HG03354 (cell line): ENCODE measurements around the gene PCLO.
"Not testable (repeated sequence)": the region's sequence is repeated elsewhere in the genome, so short reads cannot be mapped to it uniquely, and the experiment has no call there.

Source experiments
- ATAC-seq: cut with Tn5 transposase; IDR thresholded peaks from one replicate; pipeline ENCODE4 v1.9.1; 2021; ENCODE audit warnings: mild to moderate bottlenecking; ENCODE audit not compliant: unreplicated experiment, poor library complexity, severe bottlenecking

Gene PCLO

DNA sequence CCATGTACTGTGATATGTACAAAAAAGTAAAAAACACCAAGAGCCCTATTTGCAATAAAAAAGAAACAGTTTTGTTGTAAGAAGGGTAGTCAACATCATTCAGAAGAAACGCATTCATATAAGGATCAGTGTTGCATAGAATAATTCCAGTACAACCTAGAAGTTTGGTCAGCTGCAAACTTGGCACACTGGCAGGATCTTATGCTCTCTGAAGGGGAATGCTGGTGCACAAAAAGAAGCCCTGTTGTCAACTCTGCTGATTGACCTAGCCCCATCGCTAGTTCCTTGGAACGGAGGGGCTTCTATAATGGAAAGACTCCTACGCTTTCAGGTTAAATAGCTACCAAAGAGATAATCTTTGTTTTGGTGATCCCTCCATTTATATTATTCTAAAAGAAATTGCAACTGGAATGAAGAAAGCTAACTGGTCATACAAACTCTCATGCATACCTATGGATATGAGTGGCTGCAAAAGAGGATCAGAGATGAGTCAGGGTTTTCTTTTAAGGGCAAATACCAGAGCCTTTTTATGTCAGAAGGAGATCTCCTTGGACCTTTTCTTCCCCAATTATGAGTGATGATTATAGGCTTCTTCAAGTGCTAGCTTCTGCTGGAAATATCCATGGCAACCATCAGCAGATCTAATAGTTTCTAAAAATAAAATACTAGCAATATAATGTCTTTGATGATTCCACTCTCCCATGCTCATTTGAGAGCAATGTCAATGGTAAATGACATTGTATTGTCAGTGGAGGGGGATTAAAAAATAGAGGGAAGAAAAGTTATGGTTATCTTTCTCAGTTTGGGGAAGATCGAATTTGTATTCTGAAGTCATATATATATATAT is 406.8 kb downstream of the PCLO start:
- no peak for ATAC-seq

DNA sequence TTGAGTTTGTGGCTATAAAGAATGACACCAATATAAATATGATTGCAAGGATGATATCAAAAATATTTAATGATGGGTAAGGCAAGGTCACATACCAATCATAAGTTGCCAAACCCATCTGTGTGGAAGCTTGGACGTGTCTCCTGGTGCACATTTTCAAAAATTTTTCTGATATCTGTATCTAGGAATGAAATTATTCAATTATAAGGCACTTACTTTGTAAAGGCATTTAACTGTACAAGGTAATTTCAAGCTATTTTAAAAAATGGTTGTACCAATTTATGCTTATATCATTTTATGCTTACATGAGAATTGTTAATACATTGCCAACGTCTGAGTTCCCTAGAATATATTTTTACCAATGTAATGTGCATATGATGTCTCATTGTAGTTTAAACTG is 412.7 kb downstream of the PCLO start:
- no peak for ATAC-seq

DNA sequence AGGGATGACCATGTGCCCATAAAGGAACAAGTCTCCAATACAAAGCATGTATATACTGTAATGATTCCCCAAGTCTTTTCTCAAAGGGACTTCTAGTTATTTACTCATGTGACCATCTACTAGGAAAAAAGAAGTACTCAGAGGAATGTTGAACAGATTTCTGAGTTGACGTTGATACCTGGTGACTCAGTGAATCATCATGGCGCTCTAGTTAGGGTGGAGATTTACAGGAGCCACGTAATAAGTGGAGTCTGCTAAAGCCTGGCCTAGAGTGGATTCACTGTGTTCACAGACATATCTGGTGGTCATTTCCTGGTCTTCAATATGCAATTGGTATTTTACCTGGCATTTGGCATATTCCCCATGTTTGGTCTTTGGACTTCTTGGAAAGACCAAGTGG is 416.9 kb downstream of the PCLO start:
- no peak for ATAC-seq

DNA sequence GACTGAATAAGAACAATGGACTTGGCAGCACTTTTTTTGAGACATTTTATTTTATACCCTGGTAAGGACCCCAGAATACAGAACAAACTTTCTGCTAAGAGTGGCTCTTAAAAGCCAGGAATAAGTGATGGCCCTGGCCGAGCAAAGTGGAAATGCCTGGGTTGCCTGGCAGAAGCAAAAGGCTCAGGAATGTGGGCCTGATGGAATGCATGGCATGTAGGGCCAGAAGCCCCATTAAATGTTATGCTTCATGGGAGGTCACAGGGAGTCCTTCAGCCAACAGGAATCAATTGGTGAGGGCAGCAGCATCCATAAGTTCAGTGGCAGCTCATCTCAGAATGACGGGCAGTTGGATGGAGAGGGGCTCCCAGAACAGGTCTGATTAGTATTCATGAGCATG is 417.6 kb downstream of the PCLO start:
- ATAC-seq, result no peak

DNA sequence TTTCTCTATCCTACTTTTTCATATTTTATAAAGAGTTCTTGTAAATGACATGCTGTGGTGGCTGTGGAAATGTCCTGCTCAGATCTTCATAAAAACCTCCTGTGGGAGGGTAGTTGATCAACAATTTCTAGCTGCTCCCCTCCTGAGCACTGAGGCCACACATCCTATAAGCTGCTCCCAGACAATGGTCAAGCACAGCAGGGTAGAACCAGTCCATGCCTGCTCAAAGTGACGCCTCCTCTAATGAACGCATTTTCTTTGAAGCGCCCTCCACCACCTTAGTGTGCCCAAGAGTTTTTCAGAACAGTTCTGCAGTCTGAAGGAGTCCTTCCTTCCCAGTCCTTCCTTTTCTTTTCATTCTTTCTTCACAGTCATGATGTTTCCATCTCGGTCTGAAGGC is 420.5 kb downstream of the PCLO start:
- no peak for ATAC-seq

DNA sequence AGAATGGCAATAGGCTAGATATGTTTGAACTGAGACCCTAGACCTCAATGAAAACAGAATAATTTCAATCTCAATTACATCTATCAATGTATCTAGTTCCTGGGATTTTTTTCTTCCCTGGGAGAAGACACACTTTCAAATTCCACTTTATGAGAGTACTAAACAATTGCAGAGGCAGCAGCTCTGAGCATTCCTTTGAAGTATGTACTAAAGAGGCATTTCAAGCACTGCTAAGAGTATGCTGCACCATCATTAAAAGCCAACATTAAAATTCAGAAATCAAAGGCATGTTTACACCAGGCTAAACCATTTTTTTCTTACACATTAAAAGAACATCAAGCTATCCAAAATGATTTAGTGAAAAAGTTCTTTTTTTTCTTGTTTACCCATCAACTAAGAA is 421.2 kb downstream of the PCLO start:
- no peak for ATAC-seq

DNA sequence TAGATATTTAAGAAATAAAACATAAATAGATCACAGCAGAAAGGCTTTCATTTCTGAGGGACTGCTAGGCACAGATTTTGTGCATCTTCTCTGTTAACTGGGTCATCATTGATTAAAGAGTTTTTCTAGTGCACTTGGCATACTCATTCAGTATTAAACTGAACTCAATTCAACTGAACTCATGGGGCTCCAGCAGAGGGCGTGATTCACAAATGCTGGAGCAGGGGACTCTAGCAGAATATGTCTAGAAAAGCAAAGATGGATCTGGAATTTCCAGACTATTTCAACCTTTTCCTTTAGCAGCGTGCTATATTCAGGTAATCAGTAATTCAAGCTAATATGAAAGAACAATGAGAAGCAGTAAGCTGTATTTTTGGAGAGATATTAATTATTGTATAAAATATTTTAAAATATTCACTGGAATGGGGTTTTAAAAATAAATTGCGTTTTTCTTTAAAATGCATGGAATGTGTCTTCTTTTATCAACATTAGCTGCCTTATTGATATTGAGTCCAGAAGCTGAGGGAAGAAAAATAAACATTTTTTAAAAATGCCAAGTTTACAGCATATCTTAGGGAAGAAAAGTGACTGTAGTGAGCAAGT is 422.3 kb downstream of the PCLO start:
- ATAC-seq, result no peak

DNA sequence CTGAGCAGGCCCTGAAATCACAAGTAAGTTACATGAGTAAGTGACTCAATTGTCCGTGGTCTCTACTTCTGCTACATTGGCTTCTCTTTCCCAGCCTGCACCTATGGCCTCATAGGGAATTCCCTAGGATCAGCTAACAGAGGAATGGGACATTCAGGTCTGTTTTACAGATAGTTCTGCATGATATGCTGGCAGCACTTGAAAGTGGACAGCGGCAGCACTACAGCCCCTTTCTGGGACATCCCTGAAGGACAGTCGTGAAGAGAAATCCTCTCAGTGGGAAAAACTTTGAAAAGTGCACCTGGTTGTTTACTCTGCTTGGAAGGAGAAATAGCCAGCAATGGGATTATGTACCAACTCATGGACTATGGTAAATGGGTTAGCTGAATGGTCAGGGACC is 426.1 kb downstream of the PCLO start:
- ATAC-seq, result no peak

DNA sequence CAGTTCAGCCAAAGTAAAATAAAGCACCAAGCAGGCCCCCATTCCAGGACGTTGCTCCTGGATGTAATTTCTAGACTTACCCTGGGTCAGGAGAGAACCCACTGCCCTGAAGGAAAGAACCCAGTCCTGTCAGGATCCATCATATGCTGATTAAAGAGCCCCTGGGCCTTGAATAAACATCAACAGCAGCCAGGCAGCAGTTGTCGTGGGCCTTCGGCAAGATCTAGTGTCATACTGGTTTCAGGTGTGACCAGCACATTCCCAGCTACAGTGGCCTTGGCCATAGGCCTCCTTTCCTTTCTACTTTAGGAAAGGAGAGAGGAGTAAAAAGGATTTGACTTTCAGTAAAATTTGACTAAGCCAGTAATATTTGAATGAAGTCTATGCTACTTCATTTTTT is 430.0 kb downstream of the PCLO start:
- no peak for ATAC-seq

DNA sequence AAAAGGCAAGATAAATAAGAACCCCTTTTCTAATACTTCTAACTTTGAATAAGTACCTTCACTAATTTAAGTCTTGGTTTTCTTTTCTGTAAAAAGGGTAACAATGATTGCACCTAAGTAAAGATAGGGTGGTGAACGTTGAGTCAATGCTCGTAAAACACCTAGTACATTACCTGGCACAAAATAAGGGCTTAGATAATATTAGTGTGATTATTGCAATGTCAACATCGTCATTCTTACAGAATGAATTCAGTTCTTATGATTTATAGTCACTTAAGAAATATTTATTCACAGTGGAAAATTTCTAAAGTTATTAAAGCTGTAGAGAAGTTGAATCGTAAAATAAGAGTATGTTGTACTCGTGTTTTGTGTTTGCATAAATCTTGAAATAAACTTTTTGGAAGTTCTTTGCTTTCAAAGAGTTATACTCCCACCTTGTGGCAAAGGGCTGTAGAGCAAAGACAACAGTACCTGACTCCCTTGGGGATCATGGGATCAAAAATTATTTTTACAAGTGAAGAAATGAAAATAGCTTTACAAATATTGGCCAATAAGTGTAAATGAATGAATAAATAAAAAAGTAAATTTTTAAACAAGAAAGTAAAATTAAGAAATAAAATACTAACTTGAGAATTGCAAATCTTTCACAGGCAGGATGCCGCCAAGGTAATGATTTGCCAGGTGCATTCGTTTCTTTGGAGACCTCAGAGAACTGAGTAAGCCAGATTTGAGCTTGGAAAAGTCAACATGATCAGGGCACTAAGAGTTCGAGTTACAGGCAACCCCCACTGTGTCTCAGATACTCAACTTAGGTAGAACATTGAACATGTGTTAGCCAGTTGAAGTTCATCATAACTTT is 433.3 kb downstream of the PCLO start:
- no peak for ATAC-seq

DNA sequence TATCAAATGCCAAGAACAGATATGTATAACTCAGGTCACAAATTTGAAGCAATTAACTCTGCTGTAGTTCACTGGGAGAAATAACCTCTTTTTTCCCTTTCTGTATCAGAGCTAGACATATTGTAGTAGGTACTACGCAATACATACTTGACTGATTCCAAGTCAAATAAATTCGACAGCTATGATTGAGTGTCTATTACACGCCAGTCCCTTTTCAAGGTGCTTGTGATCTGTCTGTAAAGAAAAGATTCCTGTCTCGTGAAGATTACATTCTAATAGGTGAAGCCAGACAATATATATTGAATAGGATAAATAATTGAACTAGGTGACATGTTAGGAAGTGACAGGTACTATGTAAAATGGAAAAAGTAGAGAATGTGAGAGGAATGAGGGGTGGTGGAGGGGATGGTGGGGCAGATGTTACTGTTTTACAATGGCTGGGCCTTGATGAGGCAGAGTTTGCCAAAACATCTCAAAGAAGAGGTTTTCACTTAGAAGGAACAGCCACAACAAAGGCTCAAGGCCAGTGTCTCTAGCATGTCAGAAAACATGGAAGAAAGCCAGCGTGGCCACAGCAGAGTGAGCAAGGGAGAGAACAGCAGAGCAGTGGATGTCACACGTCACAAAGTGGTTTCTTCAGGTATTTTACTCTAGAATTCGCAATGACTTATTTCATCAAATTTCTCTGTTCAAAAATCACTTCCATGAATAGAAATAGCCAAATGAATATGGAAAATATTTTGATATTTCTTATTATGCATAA is 436.5 kb downstream of the PCLO start:
- no peak for ATAC-seq

DNA sequence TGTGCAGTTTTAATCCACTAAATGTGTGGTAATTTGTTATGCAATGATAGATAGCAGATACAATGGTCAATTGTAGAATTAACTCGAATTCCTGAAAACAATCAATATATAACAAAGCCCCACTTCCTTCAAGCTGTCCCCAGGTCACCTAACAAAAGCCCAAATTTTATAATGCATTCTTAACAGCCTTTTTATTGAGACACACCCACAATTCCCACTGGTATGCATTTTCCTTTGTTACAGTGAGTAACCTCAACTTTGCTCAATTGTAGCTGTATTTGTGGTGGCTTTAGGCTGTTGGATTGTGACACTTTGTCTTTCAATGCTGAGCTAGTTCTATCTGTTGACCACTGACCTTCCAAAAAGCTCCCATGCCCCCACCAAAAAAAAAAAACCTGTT is 439.3 kb downstream of the PCLO start:
- ATAC-seq, result no peak

DNA sequence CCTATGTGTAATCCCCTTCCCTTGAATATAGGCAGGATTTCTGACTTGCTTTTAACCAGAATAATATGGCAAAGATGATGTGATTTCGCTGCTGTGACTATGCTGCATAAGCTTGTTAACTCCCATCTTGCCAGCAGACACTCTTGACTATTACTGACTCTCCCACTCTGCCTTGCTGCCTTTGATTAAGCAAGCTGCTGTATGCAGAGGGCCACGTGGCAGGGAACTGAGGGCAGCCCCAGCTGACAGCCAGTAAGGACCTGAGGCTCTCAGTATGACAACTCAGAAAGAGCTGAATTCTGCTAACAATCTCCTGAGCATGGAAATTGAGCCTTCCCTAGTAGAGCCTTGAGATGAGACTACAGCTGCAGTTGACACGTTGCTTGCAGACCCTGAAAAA is 439.7 kb downstream of the PCLO start:
- ATAC-seq, result no peak

DNA sequence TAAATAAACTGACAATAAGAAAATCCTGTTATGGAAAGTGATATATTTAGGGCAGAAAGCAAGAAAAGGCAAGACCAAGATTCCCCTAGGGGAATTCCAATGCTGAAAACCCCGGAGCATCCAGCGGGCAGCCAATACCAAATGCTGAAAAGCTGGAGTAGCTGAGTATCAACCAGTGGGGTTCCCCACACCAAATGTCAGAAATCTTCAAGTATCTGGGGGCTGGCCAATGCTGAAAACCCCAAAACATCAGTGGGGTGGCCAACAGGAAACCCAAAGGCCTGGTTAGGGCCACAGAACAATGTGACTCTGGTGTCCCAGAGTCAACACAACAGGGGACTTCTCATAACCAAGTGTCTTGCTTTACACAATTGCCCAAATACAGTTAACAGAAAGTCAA is 447.3 kb downstream of the PCLO start:
- ATAC-seq, result no peak

DNA sequence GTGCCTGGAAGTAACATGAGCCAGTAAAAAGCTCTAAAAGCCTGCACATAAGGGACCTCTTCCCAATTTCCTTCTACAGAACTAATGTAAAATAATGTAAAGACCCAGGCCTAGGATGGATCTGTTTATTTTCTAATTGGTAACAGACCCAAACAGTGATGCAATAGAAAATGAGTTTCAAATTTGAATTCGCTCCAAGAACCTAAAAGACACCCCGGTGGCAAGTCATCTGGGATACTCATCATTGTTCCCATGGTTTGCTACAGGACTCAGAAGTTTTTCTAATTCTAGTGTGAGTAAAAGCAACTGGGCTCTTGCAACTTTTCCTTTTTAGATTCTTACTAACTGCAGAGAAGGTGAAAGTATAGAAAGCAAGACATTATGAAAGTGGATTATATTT is 447.8 kb downstream of the PCLO start:
- ATAC-seq, result no peak

DNA sequence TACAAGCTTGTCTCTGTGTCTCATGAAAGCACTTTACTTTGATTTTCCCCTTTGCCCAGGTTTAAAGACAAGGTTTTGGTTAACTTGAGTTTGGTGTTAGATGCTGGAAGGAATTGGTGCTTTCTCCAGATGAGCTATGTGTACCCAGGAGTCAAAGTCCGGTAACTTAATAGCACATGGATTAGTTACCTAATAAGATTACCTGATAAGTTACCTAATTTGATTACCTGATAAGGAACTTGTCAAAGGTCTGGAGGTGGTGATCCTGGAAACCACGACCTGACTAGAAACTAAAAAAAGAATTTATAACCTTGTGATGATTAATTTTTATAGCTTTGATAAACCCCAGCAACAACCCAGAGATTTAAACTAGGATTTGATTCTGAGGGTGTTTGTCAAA is 449.2 kb downstream of the PCLO start:
- no peak for ATAC-seq

DNA sequence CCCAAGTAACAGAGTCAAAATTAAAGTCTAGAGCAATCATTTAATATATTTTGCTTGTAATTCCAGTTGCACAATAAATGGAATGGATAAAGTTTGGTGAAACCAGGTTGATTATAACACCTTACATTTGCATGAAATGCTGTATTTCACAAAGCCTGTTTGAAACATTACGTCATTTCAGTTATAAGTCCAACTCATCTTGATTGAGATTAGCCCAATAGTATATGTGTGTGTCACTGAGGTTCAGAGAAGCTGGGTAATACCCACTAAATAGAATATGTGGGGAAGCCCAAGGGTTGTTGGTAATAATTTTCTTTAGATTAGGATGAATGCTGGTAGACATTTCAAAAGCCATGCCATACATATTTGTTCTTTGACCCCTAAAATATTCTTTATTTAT is 456.3 kb downstream of the PCLO start:
- ATAC-seq, result not testable (repeated sequence)

DNA sequence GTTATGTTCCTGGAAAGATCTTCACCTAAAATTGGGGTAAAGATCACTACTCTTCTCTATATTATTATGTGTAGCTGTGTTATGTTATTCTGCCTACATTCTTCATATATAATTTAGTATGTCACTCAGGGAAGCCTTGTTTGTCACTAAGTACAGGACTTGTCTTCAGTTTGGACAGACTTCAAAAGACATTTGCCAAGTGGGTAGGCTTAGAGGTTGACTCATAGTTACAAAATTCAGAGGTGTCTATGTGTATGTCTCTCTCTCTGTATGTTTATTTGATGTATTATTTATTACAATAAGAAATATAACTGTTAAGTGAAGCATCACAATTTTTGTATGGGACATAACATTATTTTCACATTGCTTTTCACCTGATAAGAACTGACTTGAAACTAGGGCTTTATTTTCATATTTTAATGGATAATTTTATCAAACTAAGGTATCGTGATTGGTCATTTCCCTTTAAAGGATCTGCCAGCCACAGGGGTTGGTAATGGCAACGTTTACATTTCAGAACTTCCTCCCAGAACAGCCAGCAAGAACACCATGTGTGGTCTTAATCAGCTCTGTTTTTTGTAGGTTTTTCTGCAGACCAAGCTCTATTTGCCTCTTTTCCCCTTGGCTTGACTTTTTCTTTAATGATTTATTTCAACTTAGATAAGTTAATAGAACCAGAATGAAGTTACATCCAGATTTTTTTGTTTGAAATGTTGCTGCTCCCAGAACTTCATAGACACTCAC is 457.0 kb downstream of the PCLO start:
- ATAC-seq, result no peak

DNA sequence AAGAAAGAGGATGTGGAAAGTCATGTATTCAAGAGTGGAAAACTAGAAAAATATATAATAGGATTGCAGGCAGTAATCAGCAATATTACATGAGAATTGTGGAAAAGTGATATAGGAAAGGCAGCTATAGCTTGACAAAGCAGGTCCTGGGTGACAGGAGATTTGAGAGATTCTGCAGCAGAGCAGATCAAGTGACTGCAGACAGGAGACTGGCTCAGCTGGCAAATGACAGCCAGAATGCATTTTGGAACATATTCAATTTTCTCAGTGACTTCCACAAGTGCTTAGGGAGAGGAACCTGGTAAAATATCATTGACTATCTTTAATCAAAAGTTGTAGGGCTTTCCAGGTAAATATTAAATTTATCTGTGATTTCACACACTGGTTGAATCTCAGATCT is 458.6 kb downstream of the PCLO start:
- ATAC-seq, result no peak
